ENCODE measurements around the gene MUC20.
"Not testable (repeated sequence)": the region's sequence is repeated elsewhere in the genome, so short reads cannot be mapped to it uniquely, and the experiment has no call there.

DNA sequence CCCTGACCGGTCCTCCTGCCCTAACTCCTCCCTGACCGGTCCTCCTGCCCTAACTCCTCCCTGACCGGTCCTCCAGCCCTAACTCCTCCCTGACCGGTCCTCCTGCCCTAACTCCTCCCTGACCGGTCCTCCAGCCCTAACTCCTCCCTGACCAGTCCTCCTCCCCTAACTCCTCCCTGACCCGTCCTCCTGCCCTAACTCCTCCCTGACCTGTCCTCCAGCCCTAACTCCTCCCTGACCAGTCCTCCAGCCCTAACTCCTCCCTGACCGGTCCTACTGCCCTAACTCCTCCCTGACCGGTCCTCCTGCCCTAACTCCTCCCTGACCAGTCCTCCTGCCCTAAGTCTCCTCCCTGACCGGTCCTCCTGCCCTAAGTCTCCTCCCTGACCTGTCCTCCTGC is 7.6 kb upstream of the MUC20 start:
- TF ChIP-seq, protein P1, sequence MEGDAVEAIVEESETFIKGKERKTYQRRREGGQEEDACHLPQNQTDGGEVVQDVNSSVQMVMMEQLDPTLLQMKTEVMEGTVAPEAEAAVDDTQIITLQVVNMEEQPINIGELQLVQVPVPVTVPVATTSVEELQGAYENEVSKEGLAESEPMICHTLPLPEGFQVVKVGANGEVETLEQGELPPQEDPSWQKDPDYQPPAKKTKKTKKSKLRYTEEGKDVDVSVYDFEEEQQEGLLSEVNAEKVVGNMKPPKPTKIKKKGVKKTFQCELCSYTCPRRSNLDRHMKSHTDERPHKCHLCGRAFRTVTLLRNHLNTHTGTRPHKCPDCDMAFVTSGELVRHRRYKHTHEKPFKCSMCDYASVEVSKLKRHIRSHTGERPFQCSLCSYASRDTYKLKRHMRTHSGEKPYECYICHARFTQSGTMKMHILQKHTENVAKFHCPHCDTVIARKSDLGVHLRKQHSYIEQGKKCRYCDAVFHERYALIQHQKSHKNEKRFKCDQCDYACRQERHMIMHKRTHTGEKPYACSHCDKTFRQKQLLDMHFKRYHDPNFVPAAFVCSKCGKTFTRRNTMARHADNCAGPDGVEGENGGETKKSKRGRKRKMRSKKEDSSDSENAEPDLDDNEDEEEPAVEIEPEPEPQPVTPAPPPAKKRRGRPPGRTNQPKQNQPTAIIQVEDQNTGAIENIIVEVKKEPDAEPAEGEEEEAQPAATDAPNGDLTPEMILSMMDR (IDR thresholded peaks at IDR 0.05) = not testable (repeated sequence)
- not testable (repeated sequence) for TF ChIP-seq EZH2, EZH2phosphoT487 (IDR thresholded peaks at IDR 0.05)
